HG03571 (cell line): ENCODE data around the gene RCBTB1.
"Not testable (repeated sequence)": the region's sequence is repeated elsewhere in the genome, so short reads cannot be mapped to it uniquely, and the experiment has no call there.

ENCODE experiments used
- ATAC-seq: cut with Tn5 transposase; IDR thresholded peaks from one replicate; pipeline ENCODE4 v1.9.1; 2021; ENCODE audit not compliant: unreplicated experiment

The RCBTB1 gene

DNA sequence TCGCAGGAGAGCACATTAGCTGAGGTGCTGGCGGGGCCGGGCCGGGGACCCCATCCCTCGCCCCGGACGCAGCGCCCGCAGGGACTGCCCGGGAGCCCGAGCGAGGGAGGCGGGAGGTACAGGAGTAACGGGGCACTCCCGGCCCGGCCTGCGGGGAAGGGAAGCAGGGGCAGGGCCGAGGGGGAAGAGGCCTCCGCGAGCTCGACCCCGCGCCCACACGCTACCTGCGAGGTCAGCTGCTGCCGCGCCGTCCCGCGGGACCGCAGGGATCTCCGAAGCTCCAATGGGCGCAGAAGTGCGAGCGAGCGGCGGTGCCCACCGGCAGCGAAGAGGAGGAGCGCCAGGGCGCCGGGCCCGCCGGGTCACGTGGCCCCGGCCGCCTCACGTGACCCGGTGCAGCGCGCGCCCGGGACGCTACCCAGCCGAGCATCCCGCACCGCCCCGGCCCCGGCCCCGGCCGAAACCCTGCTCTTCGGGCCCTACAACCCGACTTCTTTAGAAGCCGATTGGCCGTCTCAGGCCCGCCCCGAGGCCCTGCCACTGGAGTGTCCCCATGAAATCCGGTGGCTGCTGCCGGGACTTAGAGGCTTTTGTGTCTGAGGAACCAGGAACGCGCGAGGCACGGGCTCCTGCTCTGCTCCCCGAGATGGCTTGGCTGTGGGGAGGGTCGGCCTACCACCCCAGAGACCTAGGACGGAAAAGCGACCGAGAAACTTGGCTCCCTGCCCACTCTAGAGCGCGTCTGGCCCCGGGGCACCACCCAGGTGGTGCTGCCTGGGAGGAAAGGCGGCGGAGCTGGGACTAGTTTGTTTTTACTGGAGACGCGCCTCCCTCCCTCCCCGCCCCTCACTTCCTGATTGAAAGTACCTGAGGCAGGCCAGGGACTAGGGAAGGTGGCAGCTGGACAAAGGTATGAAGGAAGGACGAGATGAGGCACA lies at the start of gene RCBTB1:
Gene RCBTB1, minus strand, starts transcription at position 339 of the 938 bp plus-strand sequence. CDS start 18,279 bp downstream, outside the sequence.
- ATAC-seq, result peak; percentile 93

DNA sequence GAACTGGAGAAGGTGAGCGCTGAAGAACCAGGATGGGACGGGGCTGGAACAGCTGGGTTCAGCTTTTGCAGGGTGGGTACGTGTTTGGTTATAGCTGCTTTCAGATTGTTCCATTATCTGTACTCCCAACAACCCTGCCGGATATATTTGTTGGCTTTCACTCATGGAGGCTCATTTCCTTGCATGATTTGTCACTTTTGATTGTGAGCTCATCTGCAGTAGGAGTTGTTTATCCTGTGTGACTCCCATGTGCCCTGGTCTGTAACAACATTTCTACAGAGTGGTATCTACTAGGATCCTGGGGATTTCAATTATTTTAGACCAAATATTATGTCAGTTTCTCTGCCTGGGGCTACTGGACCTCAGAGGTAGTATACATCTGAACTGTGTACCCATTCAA lies 48.4 kb upstream of the RCBTB1 start:
- no peak for ATAC-seq

GRCh38 chr13:49632156-49632555 lies 46.8 kb upstream of the RCBTB1 start:
- no peak for ATAC-seq

DNA sequence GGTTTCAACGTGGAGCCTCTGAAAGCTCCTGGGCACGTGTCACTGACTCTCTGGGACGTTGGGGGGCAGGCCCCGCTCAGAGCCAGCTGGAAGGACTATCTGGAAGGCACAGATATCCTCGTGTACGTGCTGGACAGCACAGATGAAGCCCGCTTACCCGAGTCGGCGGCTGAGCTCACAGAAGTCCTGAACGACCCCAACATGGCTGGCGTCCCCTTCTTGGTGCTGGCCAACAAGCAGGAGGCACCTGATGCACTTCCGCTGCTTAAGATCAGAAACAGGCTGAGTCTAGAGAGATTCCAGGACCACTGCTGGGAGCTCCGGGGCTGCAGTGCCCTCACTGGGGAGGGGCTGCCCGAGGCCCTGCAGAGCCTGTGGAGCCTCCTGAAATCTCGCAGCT lies 45.2 kb upstream of the RCBTB1 start:
- no peak for ATAC-seq

- ATAC-seq, result no peak
These were observed 44.6 kb upstream of the RCBTB1 start for GRCh38 chr13:49629947-49630346.

GRCh38 chr13:49629196-49629938 lies 44.0 kb upstream of the RCBTB1 start:
- ATAC-seq, result no peak

DNA sequence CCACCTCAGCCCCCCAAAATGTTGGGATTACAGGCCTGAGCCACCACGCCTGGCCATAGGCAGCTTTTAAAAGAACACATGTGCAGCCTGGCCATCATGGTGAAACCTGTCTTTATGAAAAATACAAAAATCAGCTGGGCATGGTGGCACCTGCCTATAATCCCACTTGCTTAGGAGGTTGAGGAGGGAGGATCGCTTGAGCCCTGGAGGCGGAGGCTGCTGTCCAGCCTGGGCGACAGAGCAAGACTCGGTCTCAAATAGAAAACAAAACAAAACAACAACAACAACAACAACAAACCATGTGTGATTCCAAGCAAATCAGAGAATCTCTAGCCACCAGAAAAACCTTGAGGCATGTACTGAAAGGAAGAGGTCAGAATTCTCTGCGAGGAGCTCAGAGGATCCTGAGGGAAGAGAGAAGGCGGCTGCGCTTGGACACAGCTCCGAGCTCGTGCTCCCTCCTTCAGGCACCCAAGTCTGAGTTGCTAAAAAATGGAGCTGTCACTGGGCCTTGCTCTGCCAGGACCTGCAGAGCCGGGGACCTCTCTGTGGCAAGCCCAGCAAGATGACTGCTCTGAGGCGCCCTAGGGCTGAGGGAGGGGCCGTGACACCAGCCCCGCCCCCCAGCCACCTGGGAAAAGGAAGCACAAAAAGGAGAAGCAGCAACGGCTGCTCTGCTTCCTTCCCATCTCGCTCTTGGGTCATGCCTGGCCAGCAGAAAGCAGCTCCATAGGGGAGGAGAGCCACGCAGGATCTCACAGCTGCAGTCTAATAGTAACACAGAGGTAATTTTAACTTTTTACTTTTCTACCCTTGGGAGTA lies 42.7 kb upstream of the RCBTB1 start, which contains the start of gene ARL11:
Gene ARL11, plus strand, starts transcription at position 677 of the 822 bp plus-strand sequence. CDS start 1,941 bp downstream, outside the sequence.
- peak; percentile 95 for ATAC-seq

DNA sequence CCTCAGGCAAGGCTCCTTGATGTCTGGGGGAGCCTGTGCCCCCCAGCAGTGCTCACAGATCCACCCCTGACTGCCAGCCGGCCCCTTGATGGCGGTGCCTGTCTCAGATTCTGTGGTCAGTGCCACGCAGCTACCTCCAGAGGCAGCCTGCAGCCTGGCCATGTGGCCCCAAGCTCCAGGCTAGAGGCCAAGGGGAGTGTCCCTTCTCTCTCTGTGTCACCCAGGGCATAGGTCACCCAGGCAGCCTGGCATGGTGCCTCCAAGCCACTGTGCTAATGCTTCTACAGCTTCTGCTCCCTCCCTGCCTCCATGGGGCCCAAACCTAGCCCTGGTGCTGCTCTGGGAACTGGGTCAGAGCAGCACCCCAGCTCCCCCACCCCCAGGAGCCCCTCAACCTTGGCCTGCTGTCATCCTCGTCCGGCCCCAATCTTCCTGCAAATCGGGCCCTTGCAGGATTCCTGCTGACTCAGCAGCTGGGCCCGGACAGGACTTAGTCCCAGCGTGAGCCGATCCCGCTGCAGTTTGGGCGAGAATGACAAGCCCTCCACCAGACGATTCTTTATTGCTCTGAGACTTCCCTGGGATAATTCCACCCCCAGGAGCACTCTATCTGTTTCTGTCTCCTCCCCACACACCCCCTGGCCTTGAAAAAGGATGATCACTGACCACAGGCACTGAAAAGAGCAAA lies 40.2 kb upstream of the RCBTB1 start:
- no peak for ATAC-seq

DNA sequence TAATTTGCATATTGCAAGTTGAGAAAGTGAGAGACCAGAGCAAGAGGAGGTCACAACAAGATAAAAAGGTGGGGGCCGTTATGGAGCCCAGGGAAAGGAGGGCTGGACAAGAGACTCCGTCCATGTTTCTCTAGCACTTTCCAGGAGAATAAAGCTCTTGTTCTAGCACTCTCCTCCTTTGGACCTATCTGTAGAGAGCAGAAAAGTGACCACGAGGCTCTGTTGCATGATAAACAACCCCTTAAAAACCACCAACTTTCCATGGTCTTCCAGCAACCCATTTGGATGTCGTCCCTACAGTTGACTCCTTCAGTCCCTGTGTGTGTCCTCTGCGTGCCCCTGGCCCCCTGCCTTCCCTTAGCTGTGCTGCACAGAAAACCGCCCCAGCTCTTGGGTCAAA lies 38.9 kb upstream of the RCBTB1 start:
- ATAC-seq, result no peak

DNA sequence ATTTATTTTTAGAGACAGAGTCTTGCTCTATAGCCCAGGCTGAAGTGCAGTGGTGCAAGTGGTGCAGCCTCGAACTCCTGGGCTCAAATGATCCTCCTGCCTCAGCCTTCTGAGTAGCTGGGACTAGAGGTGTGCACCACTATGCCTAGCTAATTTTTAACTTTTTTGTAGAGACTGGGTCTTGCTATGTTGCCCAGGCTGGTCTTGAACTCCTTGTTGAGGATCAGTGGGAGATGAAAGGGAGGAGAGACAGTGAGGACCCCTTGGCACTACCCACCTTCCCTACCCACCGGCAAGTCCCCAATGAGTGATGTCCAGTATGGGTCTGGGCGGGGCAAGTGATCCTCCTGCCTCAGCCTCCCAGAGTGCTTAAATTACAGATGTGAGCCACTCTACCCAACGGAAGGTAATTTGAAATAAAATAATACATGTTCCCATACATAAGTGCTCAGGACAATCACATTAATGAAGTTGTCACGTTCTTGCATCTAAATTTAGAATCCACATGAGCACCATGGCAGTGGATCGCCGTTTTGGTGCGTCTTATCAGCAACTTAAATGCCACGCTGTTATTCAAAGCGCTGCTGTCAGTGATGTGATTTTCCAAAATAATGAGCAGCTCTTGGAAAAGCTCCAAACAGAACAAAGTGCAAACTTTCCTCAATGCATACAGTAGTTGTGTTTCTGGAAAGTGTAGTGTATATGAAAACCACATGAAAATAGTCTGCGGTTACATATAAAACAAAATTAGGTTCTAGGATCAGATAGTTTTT lies 37.0 kb upstream of the RCBTB1 start:
- ATAC-seq, result no peak

DNA sequence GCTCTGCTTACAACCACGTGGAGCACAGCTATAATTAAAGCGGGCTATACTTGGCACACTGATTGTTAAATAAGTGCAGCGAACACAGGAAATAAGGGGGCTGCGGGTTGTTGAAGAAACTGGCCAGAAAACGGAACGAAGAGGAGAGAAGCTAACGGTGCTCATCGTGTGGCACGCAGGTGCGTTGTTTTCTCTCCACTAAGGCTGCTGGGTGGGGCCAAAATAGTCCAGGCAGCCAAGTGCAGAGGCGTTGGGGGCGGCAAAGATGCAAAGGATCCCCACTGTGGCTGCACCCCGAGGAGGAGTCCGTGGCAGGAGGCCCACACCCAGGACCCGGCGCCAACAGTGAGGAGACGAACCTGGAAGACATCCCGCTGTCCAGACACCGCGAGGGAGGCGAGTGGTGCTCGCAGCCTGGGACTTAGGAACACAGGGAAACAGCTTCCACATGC lies 34.8 kb upstream of the RCBTB1 start:
- peak; percentile 88 for ATAC-seq

GRCh38 chr13:49616676-49617065 lies 31.3 kb upstream of the RCBTB1 start:
- ATAC-seq, result no peak

DNA sequence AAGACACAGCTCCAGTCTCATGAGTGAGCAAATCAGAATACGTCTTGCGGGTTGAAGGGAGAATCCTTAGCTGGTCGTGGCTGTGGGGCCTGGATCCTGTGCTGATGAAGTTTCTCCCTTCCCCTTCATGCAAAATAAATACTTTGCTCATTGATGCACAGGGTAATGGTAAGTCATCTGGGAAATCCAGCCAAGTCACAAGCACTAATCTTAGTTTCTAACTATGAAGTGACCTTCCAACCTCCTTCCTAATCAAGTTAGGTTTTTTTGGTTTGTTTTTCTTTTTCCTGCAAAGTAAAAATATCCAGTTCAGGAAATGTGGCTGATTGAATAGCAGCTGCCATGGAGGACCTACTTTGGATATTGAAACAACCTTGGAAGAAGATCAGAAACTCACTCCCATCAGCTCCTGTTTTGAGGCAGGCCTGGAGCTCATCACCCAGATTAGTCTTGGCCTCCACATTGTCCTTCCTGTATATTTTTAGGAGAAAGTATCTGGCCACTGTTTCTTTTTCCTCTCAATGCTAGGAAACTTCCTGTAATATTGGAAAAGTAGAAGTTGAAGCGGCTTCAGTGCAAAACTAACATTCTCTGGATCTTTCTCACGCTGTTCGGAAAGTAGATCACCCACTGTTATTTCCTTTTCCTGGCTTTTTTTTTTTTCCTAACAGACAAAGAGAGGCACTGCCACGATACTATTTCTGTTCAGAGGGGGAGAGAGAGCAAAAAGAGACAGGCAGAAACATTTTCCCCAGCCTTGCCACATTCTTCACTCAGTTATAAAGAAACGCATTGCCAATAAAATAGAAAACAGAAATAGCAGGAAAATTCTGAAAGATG lies 30.7 kb upstream of the RCBTB1 start:
- no peak for ATAC-seq

DNA sequence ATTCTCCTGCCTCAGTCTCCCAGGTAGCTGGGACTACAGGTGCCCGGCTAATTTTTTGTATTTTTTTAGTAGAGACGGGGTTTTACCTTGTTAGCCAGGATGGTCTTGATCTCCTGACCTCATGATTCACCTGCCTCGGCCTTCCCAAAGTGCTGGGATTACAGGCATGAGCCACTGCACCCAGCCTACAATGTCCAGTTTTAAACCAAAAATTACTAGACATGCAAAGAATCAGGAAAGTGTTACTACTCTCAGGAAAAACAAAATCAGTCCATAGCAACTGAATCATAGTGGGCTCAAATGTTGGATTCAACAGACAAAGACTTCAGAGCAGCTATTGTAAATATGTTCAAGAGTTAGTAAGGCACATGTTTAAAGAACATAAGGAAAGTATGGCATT lies 26.7 kb upstream of the RCBTB1 start:
- ATAC-seq, result not testable (repeated sequence)

DNA sequence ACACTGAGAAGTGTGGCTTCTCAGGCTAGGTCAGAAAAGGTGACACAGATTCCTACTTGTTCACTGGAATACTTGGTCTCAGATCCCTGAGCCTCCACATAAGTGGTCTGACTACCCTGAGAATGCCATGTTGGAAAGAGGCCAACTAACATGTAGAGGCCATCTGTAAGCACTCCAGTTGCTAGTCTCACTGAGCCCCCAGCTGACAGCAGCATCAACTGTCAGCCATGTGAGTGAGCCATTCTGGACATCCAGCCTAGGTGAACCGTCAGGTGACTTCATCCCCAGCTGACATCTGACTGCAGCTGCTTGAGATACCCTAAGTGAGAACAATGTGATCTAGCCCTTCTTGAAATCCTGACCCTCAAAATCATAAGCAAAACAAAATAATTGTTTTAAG lies 24.8 kb upstream of the RCBTB1 start:
- ATAC-seq, result no peak

- ATAC-seq, result no peak
These were observed 23.4 kb upstream of the RCBTB1 start for GRCh38 chr13:49608651-49609331.

GRCh38 chr13:49607761-49608160 lies 22.4 kb upstream of the RCBTB1 start:
- ATAC-seq, result no peak
